Osteocyte (in vitro differentiated cells): ENCODE results near the gene DAP. TPM values are rescaled to one million over a fixed set of nuclear protein-coding genes. Genes with fewer than 3 reads are reported as not detected.

Experiments
- DNase-seq: peaks from one replicate; pipeline ENCODE4 v3.0.0; 2021; ENCODE audit warnings: mixed read lengths; ENCODE audit not compliant: unreplicated experiment; ENCODE audit errors: extremely low spot score
- H3K27ac Mint-ChIP-seq: one replicate; pipeline ENCODE4 v1.8.0; 2021; ENCODE audit warnings: mild to moderate bottlenecking, mixed read lengths; ENCODE audit not compliant: unreplicated experiment
- H3K27me3 Mint-ChIP-seq: one replicate; pipeline ENCODE4 v1.8.0; 2021; ENCODE audit warnings: mixed read lengths; ENCODE audit not compliant: unreplicated experiment
- H3K36me3 Mint-ChIP-seq: one replicate; pipeline ENCODE4 v1.8.0; 2021; ENCODE audit warnings: mixed read lengths; ENCODE audit not compliant: unreplicated experiment
- H3K4me1 Mint-ChIP-seq: one replicate; pipeline ENCODE4 v1.8.0; 2021; ENCODE audit warnings: mixed read lengths; ENCODE audit not compliant: unreplicated experiment
- H3K4me3 Mint-ChIP-seq: one replicate; pipeline ENCODE4 v1.8.0; 2021; ENCODE audit warnings: mild to moderate bottlenecking, moderate library complexity, mixed read lengths; ENCODE audit not compliant: unreplicated experiment
- H3K9me3 Mint-ChIP-seq: one replicate; pipeline ENCODE4 v1.8.0; 2021; ENCODE audit warnings: mixed read lengths; ENCODE audit not compliant: unreplicated experiment
- CTCF ChIP-seq: fragments of 200-600 bp; sonication (generic); IDR thresholded peaks from 2 replicates; pipeline ENCODE4 v1.5.0; 2021; ENCODE audit warnings: antibody characterized with exemption, mild to moderate bottlenecking, moderate library complexity
- total RNA-seq: library from RNA; stranded (reverse); gene quantifications from 2 replicates; pipeline ENCODE4 v1.2.1, GENCODE V29; 2021

The DAP gene
- total RNA-seq, 1 donor from 2014 or later: 173 TPM

GRCh38 chr5:10775646-10776045, 14.6 kb upstream of the DAP start:
- no peak overlapping the region for H3K4me3 Mint-ChIP-seq
- no peak for DNase-seq
- peaks cover 10% of the 10 kb centered on the region for H3K27me3 Mint-ChIP-seq
- H3K36me3 Mint-ChIP-seq: no peaks in the 10 kb centered on the region
- H3K27ac Mint-ChIP-seq: no peak overlapping the region
- H3K9me3 Mint-ChIP-seq: peaks cover 3% of the 10 kb centered on the region
- no peak for TF ChIP-seq CTCF
- H3K4me1 Mint-ChIP-seq: no peaks in the 10 kb centered on the region

GRCh38 chr5:10772901-10773585, 12.0 kb upstream of the DAP start:
- no peaks in the 10 kb centered on the region for H3K9me3 Mint-ChIP-seq
- H3K27me3 Mint-ChIP-seq: peaks cover 6% of the 10 kb centered on the region
- TF ChIP-seq CTCF: no peak
- H3K36me3 Mint-ChIP-seq: no peaks in the 10 kb centered on the region
- H3K27ac Mint-ChIP-seq: no peak overlapping the region
- H3K4me1 Mint-ChIP-seq: no peaks in the 10 kb centered on the region
- DNase-seq: no peak
- H3K4me3 Mint-ChIP-seq: no peak overlapping the region

GRCh38 chr5:10768328-10768899, 7.4 kb upstream of the DAP start:
- Mint-ChIP-seq H3K4me3 (no peak overlapping the region), H3K4me1 (no peaks in the 10 kb centered on the region), H3K36me3 (no peaks in the 10 kb centered on the region), H3K27ac (no peak overlapping the region), H3K27me3 (no peaks in the 10 kb centered on the region), H3K9me3 (no peaks in the 10 kb centered on the region)
- DNase-seq: no peak
- TF ChIP-seq CTCF: no peak

GRCh38 chr5:10762776-10763500, 1.9 kb upstream of the DAP start:
- H3K27me3 Mint-ChIP-seq: no peaks in the 10 kb centered on the region
- peak overlapping the region; percentile 90 for H3K27ac Mint-ChIP-seq
- no peaks in the 10 kb centered on the region for H3K36me3 Mint-ChIP-seq
- H3K4me1 Mint-ChIP-seq: peaks cover 24% of the 10 kb centered on the region
- H3K4me3 Mint-ChIP-seq: peak overlapping the region; percentile 43
- no peak for TF ChIP-seq CTCF
- DNase-seq: no peak
- no peaks in the 10 kb centered on the region for H3K9me3 Mint-ChIP-seq
